Parathyroid adenoma (tissue), 2 donors: ENCODE results near the gene EXOSC6.
"Not testable (repeated sequence)": the region's sequence is repeated elsewhere in the genome, so short reads cannot be mapped to it uniquely, and the experiment has no call there.

Experiments
- H2AFZ ChIP-seq: fragments of 300-600 bp; sonication (generic); one replicate; pipeline ENCODE4 v1.7.0; 2017; ENCODE audit warnings: antibody characterized with exemption, mild to moderate bottlenecking
- H3K27ac ChIP-seq: fragments of 300-600 bp; sonication (generic); one replicate; pipeline ENCODE4 v1.7.0; 2017
- H3K27me3 ChIP-seq: fragments of 300-600 bp; sonication (generic); one replicate; pipeline ENCODE4 v1.7.0; 2017; ENCODE audit warnings: low read length; ENCODE audit not compliant: control insufficient read depth, insufficient read depth
- H3K36me3 ChIP-seq: fragments of 300-600 bp; sonication (generic); one replicate; pipeline ENCODE4 v1.7.0; 2017; ENCODE audit warnings: low read length; ENCODE audit not compliant: control insufficient read depth, insufficient read depth
- H3K4me1 ChIP-seq: fragments of 300-600 bp; sonication (generic); one replicate; pipeline ENCODE4 v1.7.0; 2017; ENCODE audit warnings: control low read depth
- H3K4me2 ChIP-seq: fragments of 300-600 bp; sonication (generic); one replicate; pipeline ENCODE4 v1.7.0; 2017; ENCODE audit warnings: low read length
- H3K4me3 ChIP-seq: fragments of 300-600 bp; sonication (generic); one replicate; pipeline ENCODE4 v1.7.0; 2017; ENCODE audit warnings: low read depth, low read length
- H3K79me2 ChIP-seq: fragments of 300-600 bp; sonication (generic); one replicate; pipeline ENCODE4 v1.7.0; 2017; ENCODE audit warnings: control low read depth
- H3K9ac ChIP-seq: fragments of 300-600 bp; sonication (generic); one replicate; pipeline ENCODE4 v1.7.0; 2017; ENCODE audit warnings: mild to moderate bottlenecking
- H3K9me3 ChIP-seq: fragments of 300-600 bp; sonication (generic); one replicate; pipeline ENCODE4 v1.7.0; 2017; ENCODE audit warnings: low read length; ENCODE audit not compliant: control insufficient read depth
- donor health status: primary hyperparathyroidism.

The EXOSC6 gene

GRCh38 chr16:70197611-70198010 is 54.1 kb downstream of the EXOSC6 start:
- not testable (repeated sequence) for H3K4me2 ChIP-seq, H3K4me3 ChIP-seq, H3K79me2 ChIP-seq, H2AFZ ChIP-seq, H3K9ac ChIP-seq, H3K27ac ChIP-seq, H3K4me1 ChIP-seq, H3K9me3 ChIP-seq, H3K36me3 ChIP-seq, H3K27me3 ChIP-seq
